ENCODE measurements around the gene FKBP11.

Gene FKBP11

GRCh38 chr12:48925304-48926011 is at the start of gene FKBP11:
FKBP11 (minus strand) TSS chr12:48925492; CDS start chr12:48925428, 64 bp downstream.
- DNase-seq = peak; percentile 59

- DNase-seq = no peak
Measured at GRCh38 chr12:48973941-48974673, 48.8 kb upstream of the FKBP11 start.

GRCh38 chr12:48973531-48973930 is 48.2 kb upstream of the FKBP11 start:
- no peak for DNase-seq

GRCh38 chr12:48972952-48973483 is 47.7 kb upstream of the FKBP11 start:
- DNase-seq = no peak

- no peak for DNase-seq
Measured at GRCh38 chr12:48972213-48972951, 47.1 kb upstream of the FKBP11 start.

- no peak for DNase-seq
Measured at GRCh38 chr12:48970702-48971334, 45.5 kb upstream of the FKBP11 start.

- no peak for DNase-seq
Measured at GRCh38 chr12:48969833-48970701, 44.8 kb upstream of the FKBP11 start.

- no peak for DNase-seq
Measured at GRCh38 chr12:48969160-48969771, 44.0 kb upstream of the FKBP11 start.

GRCh38 chr12:48968467-48968866 is 43.2 kb upstream of the FKBP11 start:
- no peak for DNase-seq

- no peak for DNase-seq
Measured at GRCh38 chr12:48967991-48968390, 42.7 kb upstream of the FKBP11 start.

- DNase-seq = no peak
Measured at GRCh38 chr12:48966177-48966895, 41.0 kb upstream of the FKBP11 start.

GRCh38 chr12:48965298-48965838 is 40.1 kb upstream of the FKBP11 start:
- DNase-seq = no peak

- DNase-seq = no peak
Measured at GRCh38 chr12:48961801-48962200, 36.5 kb upstream of the FKBP11 start.

GRCh38 chr12:48961331-48961730 is 36.0 kb upstream of the FKBP11 start:
- no peak for DNase-seq

- no peak for DNase-seq
Measured at GRCh38 chr12:48960834-48961233, 35.5 kb upstream of the FKBP11 start.

GRCh38 chr12:48958049-48958388 is 32.7 kb upstream of the FKBP11 start:
- no peak for DNase-seq

GRCh38 chr12:48957141-48958048 is 32.1 kb upstream of the FKBP11 start, which contains the start of gene ARF3:
ARF3 (minus strand) TSS chr12:48957487; CDS start chr12:48941095, 16,392 bp downstream.
- DNase-seq = peak; percentile 97

GRCh38 chr12:48956279-48957140 is 31.2 kb upstream of the FKBP11 start:
- peak; percentile 48 for DNase-seq

All from RPMI8226 (cell line).